ENCODE results near the gene ICA1L.

DNA sequence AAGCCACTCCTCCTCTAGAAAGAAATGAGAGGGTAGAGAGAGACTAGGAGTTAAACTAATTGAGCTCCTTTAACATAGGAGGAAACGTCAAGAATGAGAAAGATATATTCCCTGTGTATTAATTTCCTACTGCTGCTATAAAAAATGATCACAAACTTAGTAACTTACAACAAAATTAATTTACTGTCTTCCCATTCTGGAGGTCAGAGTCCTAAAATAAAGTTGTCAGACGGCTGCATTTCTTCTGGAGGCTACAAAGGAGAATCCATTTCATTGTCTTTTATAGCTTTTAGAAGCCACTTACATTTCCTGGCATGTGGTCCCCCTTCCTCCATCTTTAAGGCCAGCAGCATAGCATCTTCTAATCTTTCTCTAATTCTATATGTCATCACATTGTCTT, 26.9 kb downstream of the ICA1L start:
- TF ChIP-seq POLR2AphosphoS5 (IDR thresholded peaks at IDR 0.05; ENCODE audit: low read depth, low read length) (no peak), POLR2A (IDR thresholded peaks at IDR 0.05; ENCODE audit: low read depth, low read length) (no peak)

Measured in GM12892 (cell line).